ENCODE results near the gene PTPRD. TPM values are rescaled to one million over a fixed set of nuclear protein-coding genes. Genes with fewer than 3 reads are reported as not detected.

The PTPRD gene
- total and polyA plus RNA-seq, 10 donors, result 0.08 to 11.7 (median 2.9) TPM

DNA sequence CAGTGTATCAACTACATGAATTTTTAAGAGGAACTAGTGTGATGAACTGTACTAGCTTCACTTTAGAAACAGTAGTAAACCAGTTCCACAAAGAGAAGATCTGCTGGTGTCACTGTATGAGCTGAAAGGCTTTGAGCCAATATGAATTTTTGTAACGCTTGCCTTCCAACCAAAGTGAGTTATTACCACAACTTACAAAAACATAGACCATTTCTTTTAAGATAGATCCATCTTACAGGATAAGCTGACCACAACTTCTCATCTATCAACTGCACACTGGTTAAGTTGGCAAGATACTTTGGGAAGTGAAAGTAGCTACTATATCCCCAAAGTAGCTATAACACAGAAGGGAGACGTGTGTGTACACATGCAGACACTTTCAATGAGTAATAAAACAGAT is 1963.6 kb downstream of the PTPRD start:
- intact Hi-C loops (cut with DNase I; ENCODE audit: low total_unique reads), result no loop called here
- Histone ChIP-seq H3K9me3 (no peaks in the 10 kb centered on the region), H3K4me3 (no peak overlapping the region), H3K4me1 (peaks cover 0 to 5% (median 0%) of the 10 kb centered on the region in 6 donors), H3K27ac (no peak overlapping the region), H3K27me3 (replicated peaks in 1 of 7) (no peaks in the 10 kb centered on the region), H3K36me3 (no peaks in the 10 kb centered on the region)
- WGBS, 5 donors, result 23 to 36% (median 33%) methylated on average over 2 of the region's 2 CpGs
- TF ChIP-seq POLR2A (IDR thresholded peaks at IDR 0.05) (no peak), POLR2AphosphoS5 (IDR thresholded peaks at IDR 0.05) (no peak)
- TF ChIP-seq, protein P1, sequence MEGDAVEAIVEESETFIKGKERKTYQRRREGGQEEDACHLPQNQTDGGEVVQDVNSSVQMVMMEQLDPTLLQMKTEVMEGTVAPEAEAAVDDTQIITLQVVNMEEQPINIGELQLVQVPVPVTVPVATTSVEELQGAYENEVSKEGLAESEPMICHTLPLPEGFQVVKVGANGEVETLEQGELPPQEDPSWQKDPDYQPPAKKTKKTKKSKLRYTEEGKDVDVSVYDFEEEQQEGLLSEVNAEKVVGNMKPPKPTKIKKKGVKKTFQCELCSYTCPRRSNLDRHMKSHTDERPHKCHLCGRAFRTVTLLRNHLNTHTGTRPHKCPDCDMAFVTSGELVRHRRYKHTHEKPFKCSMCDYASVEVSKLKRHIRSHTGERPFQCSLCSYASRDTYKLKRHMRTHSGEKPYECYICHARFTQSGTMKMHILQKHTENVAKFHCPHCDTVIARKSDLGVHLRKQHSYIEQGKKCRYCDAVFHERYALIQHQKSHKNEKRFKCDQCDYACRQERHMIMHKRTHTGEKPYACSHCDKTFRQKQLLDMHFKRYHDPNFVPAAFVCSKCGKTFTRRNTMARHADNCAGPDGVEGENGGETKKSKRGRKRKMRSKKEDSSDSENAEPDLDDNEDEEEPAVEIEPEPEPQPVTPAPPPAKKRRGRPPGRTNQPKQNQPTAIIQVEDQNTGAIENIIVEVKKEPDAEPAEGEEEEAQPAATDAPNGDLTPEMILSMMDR (IDR thresholded peaks at IDR 0.05 in 8 of 11, conservative IDR thresholded peaks at IDR 0.05 in 3 of 11), result no peak
- DNase-seq, result no peak

DNA sequence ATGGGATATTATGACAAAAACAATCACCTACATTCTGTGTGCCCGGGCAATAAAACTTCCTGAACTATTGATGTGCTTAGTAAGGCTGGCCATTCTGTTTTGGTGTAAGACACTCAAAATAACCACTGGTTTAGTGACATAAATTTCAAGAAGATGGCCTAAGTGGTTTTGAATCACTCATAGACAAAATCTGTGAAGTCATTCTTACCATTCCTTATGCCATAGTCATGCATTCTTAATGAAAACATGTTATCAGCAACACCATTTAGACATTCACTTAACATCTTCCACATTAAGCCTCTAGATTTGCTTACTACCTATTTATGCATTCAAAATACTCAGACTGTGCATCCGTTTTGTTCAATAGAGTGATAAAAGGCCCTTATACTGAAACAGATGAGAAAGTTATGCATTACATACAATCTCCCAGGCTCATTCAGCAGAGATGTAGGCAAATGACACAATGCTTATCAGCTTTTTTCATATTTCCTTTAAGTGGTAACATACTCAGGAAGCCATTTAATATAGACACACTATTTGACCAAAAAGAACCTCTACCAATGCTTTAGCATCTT is 1964.4 kb downstream of the PTPRD start:
- Histone ChIP-seq H3K36me3 (no peaks in the 10 kb centered on the region), H3K27ac (no peak overlapping the region), H3K4me3 (no peak overlapping the region), H3K27me3 (replicated peaks in 1 of 7) (no peaks in the 10 kb centered on the region), H3K4me1 (peaks cover 0 to 5% (median 0%) of the 10 kb centered on the region in 6 donors), H3K9me3 (no peaks in the 10 kb centered on the region)
- TF ChIP-seq POLR2AphosphoS5 (IDR thresholded peaks at IDR 0.05), result no peak
- TF ChIP-seq, protein P1 (IDR thresholded peaks at IDR 0.05 in 8 of 11, conservative IDR thresholded peaks at IDR 0.05 in 3 of 11), result no peak
- no peak for TF ChIP-seq POLR2A (IDR thresholded peaks at IDR 0.05)
- intact Hi-C loops (cut with DNase I; ENCODE audit: low total_unique reads), result no loop called here
- 62 to 73% (median 65%) methylated on average over 2 of the region's 2 CpGs for WGBS, 5 donors
- DNase-seq, result no peak

DNA sequence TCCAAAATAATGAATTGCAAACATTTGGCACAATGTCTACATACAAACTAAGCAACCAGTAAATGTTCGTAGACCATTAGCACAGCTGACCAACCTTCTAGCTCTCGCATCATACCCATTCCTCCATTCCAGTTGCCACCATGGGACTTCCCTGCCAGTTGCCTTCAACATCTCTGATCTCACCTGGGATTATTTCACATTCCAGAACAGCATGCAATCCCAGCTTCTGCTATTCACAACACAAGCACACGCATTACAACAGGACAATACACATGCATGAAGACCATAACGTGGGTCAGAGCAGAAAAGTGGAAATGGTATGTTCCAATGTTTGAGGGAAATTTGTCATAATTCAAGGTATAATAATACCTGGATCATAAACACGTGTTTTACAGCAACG is 1965.0 kb downstream of the PTPRD start:
- Histone ChIP-seq H3K36me3 (no peaks in the 10 kb centered on the region), H3K4me3 (no peak overlapping the region), H3K4me1 (peaks cover 0 to 5% (median 0%) of the 10 kb centered on the region in 6 donors), H3K27me3 (replicated peaks in 1 of 7) (no peaks in the 10 kb centered on the region), H3K27ac (no peak overlapping the region), H3K9me3 (no peaks in the 10 kb centered on the region)
- TF ChIP-seq, protein P1 (IDR thresholded peaks at IDR 0.05 in 8 of 11, conservative IDR thresholded peaks at IDR 0.05 in 3 of 11), result no peak
- TF ChIP-seq POLR2A (IDR thresholded peaks at IDR 0.05), result no peak
- no peak for TF ChIP-seq POLR2AphosphoS5 (IDR thresholded peaks at IDR 0.05)
- intact Hi-C loops (cut with DNase I; ENCODE audit: low total_unique reads), result no loop called here
- 85 to 94% (median 87%) methylated on average over 6 of the region's 6 CpGs for WGBS, 5 donors
- no peak for DNase-seq

DNA sequence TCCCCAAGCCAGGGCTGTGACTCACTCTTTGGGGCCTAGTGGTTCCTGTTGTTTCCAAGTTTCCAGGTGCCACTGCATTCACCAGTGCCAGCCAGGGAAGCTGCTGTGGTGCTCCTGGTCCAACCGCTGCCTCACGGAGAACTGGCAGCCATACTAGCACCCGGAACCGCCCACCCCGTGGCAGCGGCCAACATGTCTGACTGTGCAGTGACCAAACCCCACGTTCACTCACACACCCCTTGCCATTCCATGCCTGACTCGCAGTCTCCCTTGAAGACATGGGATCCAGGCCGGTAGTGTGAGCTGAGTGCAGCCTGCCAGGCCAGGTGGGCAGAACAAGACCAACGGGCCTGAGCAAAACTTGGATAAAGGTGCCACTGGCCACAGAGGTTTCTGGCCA is 1968.2 kb downstream of the PTPRD start:
- Histone ChIP-seq H3K4me3 (no peak overlapping the region), H3K27me3 (replicated peaks in 1 of 7) (no peaks in the 10 kb centered on the region), H3K36me3 (no peaks in the 10 kb centered on the region), H3K9me3 (no peaks in the 10 kb centered on the region), H3K4me1 (peaks cover 0 to 5% (median 0%) of the 10 kb centered on the region in 6 donors), H3K27ac (no peak overlapping the region)
- TF ChIP-seq POLR2AphosphoS5 (IDR thresholded peaks at IDR 0.05) (no peak), POLR2A (IDR thresholded peaks at IDR 0.05) (no peak)
- TF ChIP-seq, protein P1 (IDR thresholded peaks at IDR 0.05 in 8 of 11, conservative IDR thresholded peaks at IDR 0.05 in 3 of 11), result no peak
- intact Hi-C loops (cut with DNase I; ENCODE audit: low total_unique reads), result no loop called here
- WGBS, 5 donors, result 84 to 95% (median 93%) methylated on average over 3 to 10 of the region's 10 CpGs
- DNase-seq, result no peak
